AG09309 (cell line): ENCODE results near the gene ENTREP1.

Source experiments
- DNase-seq: peaks from one replicate; pipeline ENCODE4 v3.0.0-alpha.2; 2010; ENCODE audit warnings: low read depth
- H3K4me3 ChIP-seq: 2 replicates; pipeline ENCODE4 v1.5.1; 2011; ENCODE audit warnings: mild to moderate bottlenecking, low read depth, low read length, moderate library complexity; ENCODE audit not compliant: control insufficient read depth
- TF ChIP-seq, protein P1 (sequence below): IDR thresholded peaks from 2 replicates; pipeline ENCODE4 v1.5.1; 2011; ENCODE audit warnings: mild to moderate bottlenecking, low read depth, low read length, inconsistent platforms; ENCODE audit not compliant: insufficient read depth, control insufficient read depth; ENCODE audit errors: missing control alignments

The ENTREP1 gene

DNA sequence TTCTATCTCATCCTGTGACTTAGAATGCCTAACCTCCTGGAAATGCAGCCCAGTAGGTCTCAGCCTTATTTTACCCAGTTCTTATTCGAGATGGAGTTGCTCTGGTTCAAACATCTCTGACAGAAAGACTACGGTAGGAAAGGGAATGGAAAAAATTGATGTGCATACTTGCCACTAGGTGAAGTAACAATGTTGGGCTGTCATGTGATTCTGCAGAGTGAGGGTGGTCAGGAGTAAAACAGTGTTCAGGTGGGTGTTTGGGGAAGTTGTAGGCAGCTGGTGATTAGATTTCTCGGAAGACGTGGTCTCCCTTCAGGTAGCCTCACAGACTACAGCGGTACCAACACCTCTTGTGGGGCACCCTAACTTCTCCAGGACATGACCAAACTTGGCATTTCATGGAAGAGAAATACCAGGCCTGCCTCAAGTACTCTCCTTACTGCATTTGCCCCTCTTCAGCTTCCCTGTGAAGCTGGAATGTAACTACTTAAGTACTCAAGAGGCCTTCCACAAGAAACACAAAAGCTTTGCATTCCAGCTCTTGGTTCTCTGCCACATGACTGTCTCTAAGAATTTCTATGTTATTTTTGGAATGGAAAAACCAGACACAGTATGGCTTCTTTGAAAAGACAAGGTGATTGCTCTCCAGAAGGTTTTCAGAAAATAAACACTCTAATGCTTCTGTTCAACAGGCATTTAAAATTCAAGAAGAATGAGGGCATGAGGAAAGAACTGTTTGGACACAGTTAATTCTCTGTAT lies 17.4 kb upstream of the ENTREP1 start:
- peak; percentile 14 for DNase-seq
- no peak overlapping the region for H3K4me3 ChIP-seq
- TF ChIP-seq, protein P1, sequence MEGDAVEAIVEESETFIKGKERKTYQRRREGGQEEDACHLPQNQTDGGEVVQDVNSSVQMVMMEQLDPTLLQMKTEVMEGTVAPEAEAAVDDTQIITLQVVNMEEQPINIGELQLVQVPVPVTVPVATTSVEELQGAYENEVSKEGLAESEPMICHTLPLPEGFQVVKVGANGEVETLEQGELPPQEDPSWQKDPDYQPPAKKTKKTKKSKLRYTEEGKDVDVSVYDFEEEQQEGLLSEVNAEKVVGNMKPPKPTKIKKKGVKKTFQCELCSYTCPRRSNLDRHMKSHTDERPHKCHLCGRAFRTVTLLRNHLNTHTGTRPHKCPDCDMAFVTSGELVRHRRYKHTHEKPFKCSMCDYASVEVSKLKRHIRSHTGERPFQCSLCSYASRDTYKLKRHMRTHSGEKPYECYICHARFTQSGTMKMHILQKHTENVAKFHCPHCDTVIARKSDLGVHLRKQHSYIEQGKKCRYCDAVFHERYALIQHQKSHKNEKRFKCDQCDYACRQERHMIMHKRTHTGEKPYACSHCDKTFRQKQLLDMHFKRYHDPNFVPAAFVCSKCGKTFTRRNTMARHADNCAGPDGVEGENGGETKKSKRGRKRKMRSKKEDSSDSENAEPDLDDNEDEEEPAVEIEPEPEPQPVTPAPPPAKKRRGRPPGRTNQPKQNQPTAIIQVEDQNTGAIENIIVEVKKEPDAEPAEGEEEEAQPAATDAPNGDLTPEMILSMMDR, result no peak

DNA sequence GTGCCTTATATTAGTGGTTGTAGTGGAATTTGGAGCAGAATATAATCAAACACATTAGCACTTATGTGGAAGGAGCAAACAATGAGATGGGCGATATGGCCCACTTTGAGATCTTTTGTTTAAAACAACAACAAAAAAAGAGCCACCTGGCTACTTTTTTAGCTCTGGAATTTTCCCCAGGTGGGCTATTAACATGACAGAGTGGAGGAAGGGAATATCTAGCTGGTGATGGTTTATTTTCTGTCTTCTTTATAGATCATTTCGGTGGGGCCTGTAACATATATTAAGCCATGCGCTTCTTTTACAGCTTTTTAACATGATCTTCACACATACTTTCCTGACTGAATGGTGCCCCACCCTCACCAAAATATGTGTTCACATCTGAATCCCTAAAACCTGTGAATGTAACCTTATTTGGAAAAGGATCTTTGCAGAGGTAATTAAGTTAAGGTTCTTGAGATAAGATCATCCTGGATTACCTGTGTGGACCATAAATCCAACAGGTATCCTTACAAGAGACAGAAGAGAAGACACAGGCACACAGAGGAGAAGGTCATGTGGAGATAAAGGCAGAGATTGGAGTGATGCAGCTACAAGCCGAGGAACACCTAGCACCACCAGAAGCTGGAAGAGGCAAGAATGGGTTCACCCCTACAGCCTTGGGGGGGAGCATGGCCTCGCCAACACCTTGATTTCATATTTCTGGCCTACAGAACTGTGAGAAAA lies 16.6 kb upstream of the ENTREP1 start:
- TF ChIP-seq, protein P1, result no peak
- H3K4me3 ChIP-seq, result no peak overlapping the region

GRCh38 chr9:69313175-69313574 lies 11.8 kb upstream of the ENTREP1 start:
- TF ChIP-seq, protein P1, result no peak
- DNase-seq, result no peak
- H3K4me3 ChIP-seq, result no peak overlapping the region

More for the DNA sequence above, 16.6 kb upstream of the ENTREP1 start:
- no peak for DNase-seq

GRCh38 chr9:69314547-69314946 lies 10.5 kb upstream of the ENTREP1 start:
- no peak overlapping the region for H3K4me3 ChIP-seq
- TF ChIP-seq, protein P1, result no peak
- no peak for DNase-seq

DNA sequence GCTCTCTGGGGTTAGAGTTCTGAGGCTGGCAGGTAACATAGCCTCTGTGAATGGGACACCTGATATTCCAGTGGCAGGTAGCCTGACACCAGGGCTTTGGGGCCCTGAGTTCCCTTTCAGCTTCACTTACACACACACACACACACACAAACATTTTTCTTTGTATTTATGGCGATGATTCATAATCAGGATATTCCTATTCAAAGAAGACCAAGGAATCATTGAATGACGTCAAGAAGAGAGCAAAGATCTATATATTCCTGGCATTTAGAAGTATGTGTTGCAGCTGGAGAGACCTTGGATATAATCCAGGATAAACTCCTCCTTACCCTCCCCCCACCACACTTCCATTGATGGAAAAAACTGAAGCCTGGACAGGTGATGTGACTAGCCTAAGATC lies 7.9 kb upstream of the ENTREP1 start:
- TF ChIP-seq, protein P1, result no peak
- no peak overlapping the region for H3K4me3 ChIP-seq
- DNase-seq, result no peak

DNA sequence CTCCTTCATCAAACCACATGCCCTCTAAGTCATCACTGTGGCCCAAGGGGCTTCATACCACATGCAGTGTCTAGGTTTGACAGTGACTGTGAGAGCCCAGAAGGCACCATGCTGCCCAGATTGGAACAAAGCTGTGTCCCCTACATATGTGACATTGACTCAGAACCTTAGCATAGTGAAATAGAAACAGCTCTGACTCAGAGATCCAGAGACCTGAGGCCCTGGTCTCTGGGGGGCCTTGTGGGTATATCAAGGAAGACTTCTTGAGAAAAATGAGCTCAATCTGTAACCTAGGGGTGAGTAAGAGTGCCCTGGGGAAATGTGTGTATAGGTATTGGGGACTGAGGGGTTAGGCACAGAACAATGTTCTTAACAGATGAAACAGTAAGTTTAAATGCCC lies 7.1 kb upstream of the ENTREP1 start:
- TF ChIP-seq, protein P1, result no peak
- no peak for DNase-seq
- H3K4me3 ChIP-seq, result no peak overlapping the region
